ENCODE data around the gene LHX5.

- TF ChIP-seq CTCF (IDR thresholded peaks at IDR 0.05) (no peak), ZFX (IDR thresholded peaks at IDR 0.05; ENCODE audit: borderline replicate concordance) (no peak)
These were observed 6.6 kb downstream of the LHX5 start for GRCh38 chr12:113464852-113465719.
